Osteoblast (primary cell): ENCODE measurements around the gene HTRA1. TPM values are rescaled to one million over a fixed set of nuclear protein-coding genes. Genes with fewer than 3 reads are reported as not detected.

Experiments
- DNase-seq: peaks from one replicate; pipeline ENCODE4 v3.0.0; 2011; ENCODE audit warnings: low spot score, mixed read lengths; ENCODE audit not compliant: insufficient read length; ENCODE audit errors: missing footprints
- H2AFZ ChIP-seq: 2 replicates; pipeline ENCODE4 v1.6.0; 2011; ENCODE audit warnings: mild to moderate bottlenecking, low read length
- H3K27ac ChIP-seq: 2 replicates; pipeline ENCODE4 v1.5.1; 2011; ENCODE audit warnings: mild to moderate bottlenecking, low read depth, low read length, moderate library complexity
- H3K27me3 ChIP-seq: 2 replicates; pipeline ENCODE4 v1.6.0; 2012; ENCODE audit warnings: mild to moderate bottlenecking, control low read depth, inconsistent platforms, low read length, moderate library complexity; ENCODE audit not compliant: insufficient read depth
- H3K36me3 ChIP-seq: 2 replicates; pipeline ENCODE4 v1.5.1; 2011; ENCODE audit warnings: mild to moderate bottlenecking, low read length, control low read depth, moderate library complexity; ENCODE audit not compliant: insufficient read depth
- H3K4me1 ChIP-seq: 2 replicates; pipeline ENCODE4 v1.5.1; 2011; ENCODE audit warnings: mild to moderate bottlenecking, low read length, control low read depth, moderate library complexity; ENCODE audit not compliant: insufficient read depth
- H3K4me2 ChIP-seq: 2 replicates; pipeline ENCODE4 v1.6.0; 2011; ENCODE audit warnings: mild to moderate bottlenecking, low read length; ENCODE audit not compliant: insufficient read depth
- H3K4me3 ChIP-seq: fragments of 200-600 bp; sonication (generic); 3 replicates; pipeline ENCODE4 v1.5.1; 2012; ENCODE audit warnings: mild to moderate bottlenecking, low read length, inconsistent platforms; ENCODE audit not compliant: insufficient read depth
- H3K79me2 ChIP-seq: 2 replicates; pipeline ENCODE4 v1.6.0; 2012; ENCODE audit warnings: mild to moderate bottlenecking, low read length, control low read depth, inconsistent platforms; ENCODE audit not compliant: insufficient read depth
- H3K9me3 ChIP-seq: 2 replicates; pipeline ENCODE4 v1.5.1; 2011; ENCODE audit warnings: low read depth, low read length, control low read depth
- H4K20me1 ChIP-seq: 2 replicates; pipeline ENCODE4 v1.6.0; 2012; ENCODE audit warnings: mild to moderate bottlenecking, low read length, control low read depth; ENCODE audit not compliant: insufficient read depth
- CTCF ChIP-seq: IDR thresholded peaks from 2 replicates; pipeline ENCODE4 v1.5.1; 2011; ENCODE audit warnings: mild to moderate bottlenecking, low read depth, low read length, moderate library complexity; ENCODE audit errors: extremely low read depth
- total RNA-seq: library from RNA; depleted of rRNA; stranded (reverse); fragments of >200 nt; gene quantifications from 2 replicates; pipeline ENCODE4 v1.2.3, GENCODE V29; 2012

Gene HTRA1
- total RNA-seq, 1 donor, result 392 TPM

- Histone ChIP-seq H4K20me1 (peaks cover 5% of the 10 kb centered on the region), H2AFZ (no peak overlapping the region), H3K9me3 (no peaks in the 10 kb centered on the region), H3K4me2 (no peak overlapping the region), H3K4me1 (peaks cover 14% of the 10 kb centered on the region), H3K4me3 (no peak overlapping the region), H3K36me3 (peaks cover 44% of the 10 kb centered on the region), H3K27me3 (no peaks in the 10 kb centered on the region), H3K27ac (no peak overlapping the region), H3K79me2 (no peaks in the 10 kb centered on the region)
- no peak for TF ChIP-seq CTCF
- no peak for DNase-seq
Measured at GRCh38 chr10:122507616-122508015, 46.3 kb downstream of the HTRA1 start.

GRCh38 chr10:122508021-122508420 lies 46.7 kb downstream of the HTRA1 start:
- H3K4me1 ChIP-seq, result peaks cover 14% of the 10 kb centered on the region

GRCh38 chr10:122509323-122509722 lies 48.0 kb downstream of the HTRA1 start:
- peaks cover 44% of the 10 kb centered on the region for H3K36me3 ChIP-seq
- no peaks in the 10 kb centered on the region for H3K9me3 ChIP-seq

More at GRCh38 chr10:122508021-122508420, 46.7 kb downstream of the HTRA1 start:
- Histone ChIP-seq H3K27me3 (no peaks in the 10 kb centered on the region), H3K79me2 (no peaks in the 10 kb centered on the region), H3K4me2 (no peak overlapping the region), H3K9me3 (no peaks in the 10 kb centered on the region), H3K4me3 (no peak overlapping the region), H2AFZ (no peak overlapping the region), H3K36me3 (peaks cover 44% of the 10 kb centered on the region), H3K27ac (no peak overlapping the region), H4K20me1 (peaks cover 5% of the 10 kb centered on the region)
- DNase-seq, result no peak
- no peak for TF ChIP-seq CTCF

GRCh38 chr10:122510326-122510725 lies 49.0 kb downstream of the HTRA1 start:
- peaks cover 15% of the 10 kb centered on the region for H3K4me1 ChIP-seq
- H3K4me3 ChIP-seq, result no peak overlapping the region
- H3K36me3 ChIP-seq, result peaks cover 45% of the 10 kb centered on the region
- DNase-seq, result peak; percentile 80
- H3K79me2 ChIP-seq, result no peaks in the 10 kb centered on the region
- no peak overlapping the region for H2AFZ ChIP-seq
- H3K9me3 ChIP-seq, result no peaks in the 10 kb centered on the region
- H3K4me2 ChIP-seq, result no peak overlapping the region
- TF ChIP-seq CTCF, result no peak
- no peak overlapping the region for H3K27ac ChIP-seq
- H4K20me1 ChIP-seq, result peaks cover 4% of the 10 kb centered on the region
- no peaks in the 10 kb centered on the region for H3K27me3 ChIP-seq

More at GRCh38 chr10:122509323-122509722, 48.0 kb downstream of the HTRA1 start:
- no peak for DNase-seq
- no peak overlapping the region for H3K27ac ChIP-seq
- H3K4me1 ChIP-seq, result peaks cover 14% of the 10 kb centered on the region
- H3K79me2 ChIP-seq, result no peaks in the 10 kb centered on the region
- no peak for TF ChIP-seq CTCF
- no peak overlapping the region for H3K4me3 ChIP-seq
- H2AFZ ChIP-seq, result no peak overlapping the region
- no peaks in the 10 kb centered on the region for H3K27me3 ChIP-seq
- H3K4me2 ChIP-seq, result no peak overlapping the region
- H4K20me1 ChIP-seq, result peaks cover 5% of the 10 kb centered on the region
